DOHH2 (cell line): ENCODE results near the gene SLC7A6.

Source experiments
- CTCF ChIP-seq: fragments of 200-600 bp; sonication (generic); IDR thresholded peaks from one replicate; pipeline ENCODE4 v1.5.1; 2014; ENCODE audit warnings: antibody characterized with exemption, mild to moderate bottlenecking, low read depth, low read length; ENCODE audit not compliant: poor library complexity, severe bottlenecking
- EZH2phosphoT487 ChIP-seq: fragments of 200-600 bp; sonication (generic); IDR thresholded peaks from 2 replicates; pipeline ENCODE4 v1.6.1; 2017; ENCODE audit warnings: borderline replicate concordance, mild to moderate bottlenecking, antibody characterized with exemption, low read length, moderate library complexity, mixed read lengths

- TF ChIP-seq CTCF, result no peak
- TF ChIP-seq EZH2phosphoT487, result no peak
Measured at GRCh38 chr16:68343137-68343536, 78.8 kb downstream of the SLC7A6 start.
